Non-pigmented ciliary epithelial cell (primary cell): ENCODE data around the gene ZNF462.
"Not testable (repeated sequence)": the region's sequence is repeated elsewhere in the genome, so short reads cannot be mapped to it uniquely, and the experiment has no call there.

ENCODE experiments used
- DNase-seq: peaks from one replicate; pipeline ENCODE4 v3.0.0-alpha.2; 2010; ENCODE audit warnings: low read depth

Gene ZNF462

GRCh38 chr9:106889061-106889590 is 26.2 kb downstream of the ZNF462 start:
- DNase-seq: no peak

DNA sequence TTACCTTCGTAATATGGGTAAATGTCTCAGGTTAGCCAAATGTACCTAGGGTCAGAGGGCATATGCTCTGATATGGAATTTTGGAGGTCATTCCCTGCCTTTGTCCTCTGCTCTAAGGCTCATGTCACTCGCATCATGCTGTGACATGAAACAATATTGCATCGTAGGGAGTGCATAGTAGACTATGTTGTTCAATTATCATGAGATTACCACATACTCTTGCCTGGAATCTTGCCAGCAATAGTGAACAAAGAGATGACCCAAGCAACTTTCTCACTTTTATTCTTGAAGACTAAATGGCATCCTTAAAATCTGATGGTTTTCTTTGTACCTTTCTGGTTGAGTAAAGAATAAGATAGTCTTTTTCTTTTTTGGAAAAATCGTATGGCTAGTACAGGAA is 27.6 kb downstream of the ZNF462 start:
- no peak for DNase-seq

DNA sequence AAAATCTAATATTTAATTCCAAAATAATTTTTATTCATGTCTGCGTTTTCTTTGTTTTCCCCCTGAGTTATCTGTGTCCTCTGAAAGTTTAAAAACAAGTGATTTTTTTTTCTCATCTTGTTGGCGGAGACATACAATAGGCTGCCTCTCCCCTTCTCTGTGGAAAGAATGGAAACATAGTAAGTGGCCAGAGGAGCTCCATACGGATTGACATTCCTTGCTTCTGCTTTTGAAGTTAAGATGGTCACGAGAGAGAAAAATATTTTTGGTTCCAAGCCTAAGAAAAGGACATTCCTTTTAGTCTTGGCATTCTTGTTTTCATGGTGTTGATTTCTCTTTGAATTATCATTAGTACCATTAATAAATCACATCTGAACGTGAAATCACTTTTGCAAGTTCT is 28.3 kb downstream of the ZNF462 start:
- no peak for DNase-seq

GRCh38 chr9:106892632-106893031 is 29.7 kb downstream of the ZNF462 start:
- peak; percentile 98 for DNase-seq

DNA sequence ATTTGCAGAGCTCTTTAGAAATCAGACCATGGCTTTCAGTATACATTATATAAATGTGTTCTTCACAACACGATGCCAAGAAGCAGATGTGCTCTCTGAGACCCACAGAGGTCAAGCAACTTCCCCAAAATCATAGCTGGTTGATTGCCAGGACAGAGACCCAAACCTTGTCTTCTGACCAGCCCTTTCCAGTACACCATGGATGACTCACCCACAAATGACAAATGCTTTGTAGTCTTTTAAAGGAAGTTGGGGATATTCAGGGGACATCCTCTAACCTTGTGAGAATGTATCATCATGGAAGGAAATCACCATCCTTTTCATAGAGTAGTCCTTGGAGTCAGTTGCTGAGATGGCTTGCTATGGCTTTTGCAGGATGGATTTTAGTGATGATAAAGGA is 30.1 kb downstream of the ZNF462 start:
- DNase-seq: peak; percentile 32

DNA sequence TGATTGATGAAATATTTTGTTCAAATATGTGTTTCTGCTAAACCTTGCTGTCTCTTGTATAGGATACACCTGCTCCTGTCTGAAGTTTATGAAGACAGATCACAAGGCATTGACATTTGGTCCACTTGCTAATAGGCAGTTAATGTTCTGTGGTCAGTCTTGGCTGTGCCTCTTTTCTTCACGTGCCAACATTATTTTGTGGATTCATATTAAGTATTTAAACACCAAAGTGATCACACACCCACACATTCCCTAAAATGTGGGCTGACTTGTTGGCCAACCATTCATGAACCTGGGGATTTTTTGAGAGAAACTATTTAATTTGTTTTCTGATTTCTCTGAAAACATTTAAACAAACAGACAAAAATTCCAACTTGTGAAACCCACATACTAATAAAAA is 33.7 kb downstream of the ZNF462 start:
- DNase-seq: no peak

DNA sequence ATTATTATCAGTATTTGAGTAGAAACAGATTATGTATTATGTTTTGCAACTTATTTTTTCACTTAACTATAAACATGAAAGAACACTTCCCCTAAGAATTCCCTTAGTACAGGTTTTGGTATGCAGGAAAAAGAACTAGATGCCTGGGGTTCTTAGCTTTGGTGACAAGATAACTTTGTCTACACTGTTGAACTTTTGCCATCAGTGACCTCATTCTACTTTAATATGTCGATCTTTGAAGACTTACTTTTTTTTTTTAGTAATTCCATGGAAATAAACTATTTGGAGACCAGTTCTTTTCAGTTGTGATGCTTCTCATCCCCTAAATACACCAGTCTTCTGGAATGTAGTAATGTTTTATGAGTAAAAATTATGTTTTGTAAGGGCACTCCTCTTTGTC is 34.3 kb downstream of the ZNF462 start:
- DNase-seq: no peak

DNA sequence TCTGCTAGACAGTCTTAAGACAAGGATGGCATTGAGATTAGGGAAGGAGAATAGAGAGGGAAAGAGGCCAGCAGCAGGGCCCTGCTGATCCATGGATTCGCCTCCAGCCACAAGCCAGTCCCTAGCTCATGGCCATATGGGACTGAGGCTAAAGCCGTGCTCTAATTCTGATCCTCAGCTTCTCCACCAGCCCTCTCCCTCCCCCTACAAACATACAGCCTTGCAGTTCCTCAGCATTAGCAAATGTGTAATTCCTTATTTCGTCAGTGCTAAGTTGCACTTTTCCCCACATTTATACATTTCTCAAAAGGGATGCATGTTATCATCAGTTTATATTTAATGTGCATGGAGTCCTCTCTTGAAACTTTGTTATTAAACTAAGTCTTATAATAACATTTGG is 34.8 kb downstream of the ZNF462 start:
- no peak for DNase-seq

- DNase-seq: not testable (repeated sequence)
Observed at GRCh38 chr9:106900523-106900922, 37.6 kb downstream of the ZNF462 start.

DNA sequence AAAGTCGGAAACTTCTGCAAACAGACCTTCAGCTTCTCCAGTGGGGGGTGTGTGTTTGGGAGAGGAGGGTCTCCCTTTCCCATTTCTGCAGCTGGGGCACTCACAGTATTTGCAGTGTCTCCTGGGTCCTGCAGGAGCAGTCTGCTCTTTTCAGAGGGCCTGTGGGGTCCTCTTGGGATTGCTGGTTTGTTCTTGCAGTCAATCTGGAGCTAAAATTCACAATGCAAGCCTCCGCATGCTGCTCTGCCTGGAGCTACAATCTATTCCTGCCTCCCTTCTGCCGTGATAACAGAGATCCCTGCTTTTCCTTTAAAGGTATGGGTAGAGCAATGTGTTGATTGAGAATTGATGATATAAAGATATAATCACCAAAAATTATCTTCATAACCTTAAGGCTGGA is 43.2 kb downstream of the ZNF462 start:
- no peak for DNase-seq

GRCh38 chr9:106911951-106912350 is 49.0 kb downstream of the ZNF462 start:
- DNase-seq: no peak

DNA sequence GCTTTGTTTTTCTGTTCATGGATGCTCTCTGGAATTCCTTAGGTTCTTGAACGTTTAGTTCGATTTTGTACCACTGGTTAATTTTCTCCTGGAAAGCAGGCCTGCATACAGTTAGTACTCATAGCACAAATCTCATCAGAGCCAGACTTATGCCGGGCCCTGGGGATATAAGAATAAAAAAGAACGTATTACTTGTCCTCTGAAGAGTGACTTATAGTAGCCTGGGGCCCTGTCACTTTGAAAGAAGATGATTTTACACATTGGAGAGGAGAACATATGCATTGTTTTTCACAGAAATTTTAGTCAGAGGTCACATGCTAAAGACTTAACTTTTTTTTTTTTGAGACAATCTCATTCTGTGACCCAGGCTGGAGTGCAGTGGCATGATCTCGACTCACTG is 50.3 kb downstream of the ZNF462 start:
- no peak for DNase-seq

DNA sequence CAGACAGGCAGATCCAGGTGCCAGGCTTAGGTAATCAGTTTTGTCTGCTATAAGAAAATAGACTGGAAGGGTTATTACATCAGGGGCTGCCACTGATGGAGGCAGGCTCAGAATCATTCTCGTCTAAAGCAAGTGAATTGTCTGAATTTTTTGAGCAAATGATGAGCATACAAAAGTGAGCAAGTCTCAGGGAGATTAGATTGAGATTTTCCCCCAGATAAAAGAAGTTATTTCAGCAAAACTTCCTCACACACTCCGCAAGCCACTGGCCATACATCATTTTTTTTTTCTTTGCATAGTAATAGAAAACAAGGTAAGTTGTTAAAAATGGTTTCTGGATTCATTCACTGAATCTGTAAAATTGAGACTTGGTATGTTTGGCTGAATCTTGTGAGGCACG is 52.9 kb downstream of the ZNF462 start:
- DNase-seq: no peak

DNA sequence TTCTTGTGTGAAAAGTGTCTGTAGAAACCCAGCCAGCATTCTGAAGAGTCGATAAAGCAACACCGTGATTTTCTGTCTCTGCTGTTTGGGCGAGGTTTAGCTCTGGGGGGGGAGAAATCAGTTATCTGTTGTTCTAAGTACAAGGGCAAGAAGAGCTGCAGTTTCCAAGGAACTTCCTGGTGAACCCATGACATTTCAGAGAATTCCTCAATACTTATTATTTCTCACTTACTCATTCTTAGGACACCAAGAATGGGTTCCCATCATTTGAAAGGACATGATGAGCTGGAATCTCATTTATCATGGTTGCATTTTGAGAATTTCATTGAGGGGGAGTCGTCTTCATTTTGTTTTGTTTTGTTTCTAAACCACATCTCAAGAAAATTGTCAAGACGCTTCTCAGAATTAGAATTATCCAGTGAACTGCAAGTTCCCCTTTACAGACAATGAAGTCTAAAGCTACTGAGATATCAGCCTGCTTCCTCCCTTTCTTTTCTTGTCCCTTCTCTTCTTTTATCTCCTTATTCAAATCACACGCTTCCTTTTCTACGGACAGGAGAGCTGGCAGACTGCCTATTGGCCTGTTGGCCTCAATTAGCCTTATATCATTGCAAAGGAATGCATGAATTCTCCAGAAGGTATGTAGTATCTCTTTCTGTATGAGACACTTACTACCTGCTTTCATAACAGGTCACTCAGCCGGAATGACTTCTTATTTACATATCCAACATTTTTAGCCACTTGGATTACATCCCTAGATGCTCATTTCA is 53.7 kb downstream of the ZNF462 start:
- peak; percentile 79 for DNase-seq

DNA sequence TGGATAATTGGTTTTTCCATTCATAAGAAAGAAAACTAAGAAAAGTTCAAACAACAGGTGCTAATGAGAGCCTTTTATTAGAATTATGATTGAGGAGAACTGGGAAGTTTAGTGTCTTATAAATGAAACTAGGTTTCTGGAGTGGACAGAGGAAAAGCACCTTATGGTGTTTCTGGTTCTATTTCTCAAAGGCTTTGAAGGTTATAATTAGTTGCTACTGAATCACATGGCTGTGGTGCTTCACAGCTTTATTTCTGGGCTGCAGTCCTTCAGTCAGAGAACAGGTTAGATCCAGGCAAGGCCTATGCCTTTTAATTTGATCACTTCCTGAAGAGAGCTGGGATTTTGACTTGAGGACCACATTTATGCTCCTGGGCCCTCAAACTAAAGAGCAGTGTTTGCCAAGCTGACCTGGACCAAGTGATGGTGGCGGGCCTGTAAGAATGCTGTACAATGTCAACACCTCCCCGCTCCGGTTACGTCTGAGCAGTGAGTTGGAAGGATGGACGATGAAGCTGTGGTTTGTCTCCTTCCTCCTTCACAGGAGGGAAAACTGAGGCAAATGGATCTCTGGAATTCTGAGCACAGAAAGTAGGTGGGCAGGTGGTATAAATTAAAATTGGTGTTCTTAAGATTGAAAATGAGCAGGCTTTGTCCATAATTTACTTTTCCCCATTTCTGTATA is 56.0 kb downstream of the ZNF462 start:
- DNase-seq: no peak

DNA sequence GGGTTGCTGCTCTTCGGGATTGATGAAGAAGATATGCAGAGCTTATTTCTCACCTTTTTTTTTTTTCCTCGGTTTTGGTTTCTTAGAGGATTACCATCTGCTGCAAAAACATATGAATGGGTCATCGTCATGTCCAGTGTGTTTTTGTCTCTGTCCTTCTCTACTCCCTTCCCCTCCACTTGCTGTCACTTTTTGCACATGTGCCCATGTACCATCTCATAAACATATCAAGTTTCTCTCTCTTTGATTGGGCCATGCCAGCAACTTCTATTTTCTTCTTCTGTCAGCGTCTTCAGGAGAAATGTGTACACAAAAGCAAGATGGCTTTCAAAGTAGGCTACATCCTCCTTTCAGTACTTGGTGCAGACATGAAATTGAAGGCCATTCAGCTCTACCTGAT is 57.1 kb downstream of the ZNF462 start:
- DNase-seq: no peak

GRCh38 chr9:106920701-106921283 is 57.8 kb downstream of the ZNF462 start:
- no peak for DNase-seq

DNA sequence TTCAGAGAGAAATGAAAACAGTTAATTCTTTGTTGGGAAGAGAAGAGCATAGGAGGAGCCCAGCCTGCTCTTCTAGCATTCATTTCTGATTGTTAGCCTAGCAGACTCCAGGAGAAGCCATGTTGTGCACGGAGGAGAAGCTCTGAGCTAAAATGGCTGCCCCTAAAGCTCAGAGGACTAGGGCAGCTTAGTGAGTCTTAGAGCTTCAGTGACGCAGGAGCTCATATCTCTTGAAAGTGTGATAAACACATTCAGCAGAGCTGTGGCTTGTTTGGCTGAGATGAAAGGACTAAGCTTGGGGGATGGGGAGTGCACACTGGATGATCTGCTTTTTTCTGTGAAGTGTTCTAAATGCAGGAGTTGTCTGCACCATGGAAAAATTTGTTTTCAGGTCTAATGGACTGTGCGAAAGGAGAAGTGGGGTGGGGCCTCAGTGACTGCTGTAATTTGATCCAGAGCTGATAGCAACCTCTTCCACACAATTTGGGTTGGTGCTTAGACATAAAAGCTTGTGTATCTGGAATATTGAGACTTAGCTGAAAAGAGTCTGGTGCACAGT is 58.5 kb downstream of the ZNF462 start:
- peak; percentile 59 for DNase-seq

DNA sequence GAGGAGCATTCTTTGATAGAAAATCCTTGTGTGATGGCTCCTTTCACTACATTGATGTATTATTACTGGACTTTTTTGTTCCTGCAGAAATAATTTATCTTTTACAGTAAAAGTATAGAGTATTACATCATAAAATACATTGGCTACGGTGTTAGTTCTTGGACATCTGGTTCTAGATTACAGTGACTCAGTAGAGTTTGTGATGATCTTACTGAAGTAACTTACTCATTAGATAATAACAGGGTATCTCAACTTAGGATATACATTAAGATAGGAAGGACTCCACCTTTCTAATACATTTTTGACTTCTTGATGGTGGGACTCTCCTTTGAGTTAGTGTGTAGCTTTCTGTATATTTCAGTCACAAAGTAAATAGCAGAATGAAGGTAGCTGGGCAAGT is 59.1 kb downstream of the ZNF462 start:
- DNase-seq: no peak

GRCh38 chr9:106925392-106925791 is 62.4 kb downstream of the ZNF462 start:
- no peak for DNase-seq

- DNase-seq: no peak
Observed at GRCh38 chr9:106927916-106928315, 65.0 kb downstream of the ZNF462 start.

GRCh38 chr9:106928350-106928749 is 65.4 kb downstream of the ZNF462 start:
- no peak for DNase-seq
